ENCODE measurements around the gene DCANP1.
"Not testable (repeated sequence)": the region's sequence is repeated elsewhere in the genome, so short reads cannot be mapped to it uniquely, and the experiment has no call there.

DCANP1 gene, protein sequence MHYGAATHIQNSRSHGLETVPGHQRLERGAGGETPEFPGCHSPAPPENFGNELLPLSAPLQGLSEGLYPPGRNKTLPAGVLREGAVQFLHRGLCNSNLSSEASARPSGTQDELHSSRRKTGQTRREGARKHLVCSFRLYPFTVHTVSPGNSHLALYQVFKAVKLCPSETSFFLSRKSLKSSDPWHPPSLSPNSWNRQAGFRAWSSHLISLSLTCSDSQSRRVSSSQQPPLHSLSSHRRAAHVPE

DNA sequence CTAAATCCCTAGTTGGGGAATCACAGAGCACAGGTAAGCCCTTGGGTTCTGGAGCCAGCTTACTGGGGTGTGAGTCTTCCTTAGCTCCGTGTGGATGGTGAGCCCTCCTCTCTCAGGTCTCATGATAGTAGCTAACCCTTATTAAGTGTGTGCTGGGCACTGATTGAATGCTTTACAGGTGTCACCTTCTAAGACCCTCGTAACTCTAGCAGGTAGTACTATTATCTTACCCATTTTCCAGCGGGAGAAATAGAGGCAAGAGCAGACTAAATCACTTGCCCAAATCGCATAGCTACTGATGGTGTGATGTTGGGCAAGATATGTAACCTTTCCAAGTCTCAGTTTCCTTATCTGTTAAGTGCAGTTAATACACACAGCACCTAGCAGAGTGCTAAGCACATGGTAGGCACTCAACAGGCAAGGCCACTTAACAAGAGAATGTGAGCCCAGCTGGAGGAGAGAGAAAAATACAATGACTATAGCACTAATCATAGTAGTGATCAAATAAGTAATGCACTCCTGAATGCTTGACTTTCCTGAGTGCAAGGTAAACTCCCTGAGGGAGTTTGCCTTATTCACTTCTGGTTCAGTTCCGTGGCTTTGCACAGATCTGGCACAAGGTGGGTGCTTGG lies at the start of gene DCANP1:
DCANP1 (minus strand) TSS at position 51 of the 632 bp plus-strand sequence. CDS start 240 bp downstream, outside the sequence.
- no peak for DNase-seq

DNA sequence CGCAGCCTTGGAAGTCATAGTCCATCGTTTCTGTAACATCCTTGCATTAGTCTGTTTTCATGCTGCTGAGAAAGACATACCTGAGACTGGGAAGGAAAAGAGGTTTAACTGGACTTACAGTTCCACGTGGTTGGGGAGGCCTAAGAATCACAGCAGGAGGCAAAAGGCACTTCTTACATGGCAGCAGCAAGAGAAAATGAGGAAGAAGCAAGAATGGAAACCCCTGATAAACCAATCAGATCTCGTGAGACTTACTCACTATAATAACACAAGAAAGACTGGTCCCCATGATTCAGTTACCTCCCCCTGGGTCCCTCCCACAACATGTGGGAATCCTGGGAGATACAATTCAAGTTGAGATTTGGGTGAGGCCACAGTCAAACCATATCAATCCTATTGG lies 48.4 kb upstream of the DCANP1 start:
- DNase-seq: not testable (repeated sequence)

DNA sequence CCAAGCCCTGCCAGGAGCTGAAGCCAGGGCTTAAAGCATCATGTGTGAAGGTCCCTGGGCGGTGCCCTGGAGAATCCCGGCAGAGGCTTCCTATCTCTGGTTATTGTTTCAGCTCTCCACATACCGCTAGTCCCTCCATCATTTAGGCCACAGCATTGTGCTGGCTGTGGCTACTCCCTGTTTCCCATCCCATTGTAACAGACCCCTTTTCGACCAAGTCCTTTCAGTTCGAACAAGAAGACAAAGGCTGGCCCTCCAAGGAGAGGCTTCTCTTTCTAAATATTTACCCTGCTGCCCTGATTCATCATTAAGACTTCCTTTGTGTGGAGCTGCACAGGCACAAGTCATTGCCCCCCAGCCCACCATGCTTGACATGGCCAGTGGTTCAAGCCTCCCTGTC lies 47.0 kb upstream of the DCANP1 start:
- DNase-seq: no peak

DNA sequence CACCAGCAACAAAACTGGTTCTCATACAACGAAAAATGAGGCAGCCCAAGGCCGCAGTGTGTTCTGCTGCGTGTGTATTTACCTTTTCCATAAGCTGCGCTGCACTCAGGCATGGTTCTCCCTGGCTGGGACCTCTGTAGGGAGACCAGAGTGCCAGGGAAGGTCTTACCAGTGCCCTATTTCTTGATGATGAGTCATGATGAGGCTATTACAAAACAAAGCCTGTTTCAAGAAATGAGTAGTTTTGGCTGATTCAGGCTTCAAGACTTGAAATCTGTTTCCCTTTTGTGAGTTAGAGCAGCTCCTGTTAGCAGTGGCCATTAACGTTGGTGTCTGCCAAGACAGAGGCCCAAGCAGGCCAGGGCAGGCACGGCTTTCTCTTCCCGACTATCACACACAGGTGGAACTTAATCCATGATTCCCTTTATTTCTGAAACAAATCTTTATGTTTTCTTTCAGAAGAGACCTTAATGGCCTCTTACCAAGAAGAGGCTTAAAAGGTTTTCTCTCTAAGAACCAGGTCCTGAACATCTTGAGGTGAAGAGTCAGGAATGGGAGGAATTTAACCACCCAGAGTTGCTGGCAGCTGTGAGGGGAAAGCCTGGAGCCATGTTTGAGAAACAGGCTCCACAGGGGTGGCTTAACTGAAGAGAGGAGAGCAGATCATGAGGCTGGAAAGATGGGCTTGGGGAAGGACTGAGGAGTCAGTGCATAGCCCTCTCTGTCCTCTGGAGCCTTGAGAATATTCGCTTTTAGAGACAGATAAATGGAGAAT lies 46.4 kb upstream of the DCANP1 start:
- DNase-seq: no peak

DNA sequence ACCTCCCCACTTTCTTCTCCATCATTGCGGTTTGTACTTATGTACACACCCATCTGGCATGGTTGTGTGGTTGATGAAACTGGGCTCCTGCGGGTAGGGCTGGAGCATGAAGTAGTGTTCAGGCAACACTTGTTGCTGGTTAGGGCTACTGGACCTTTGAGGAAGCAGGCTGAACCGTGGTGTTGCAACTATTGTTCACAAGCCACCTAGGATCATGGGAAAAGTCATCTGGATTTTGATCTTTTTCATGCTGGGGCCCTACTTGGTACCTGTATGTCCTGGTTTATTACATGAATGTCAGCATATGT lies 45.1 kb upstream of the DCANP1 start:
- DNase-seq: no peak

DNA sequence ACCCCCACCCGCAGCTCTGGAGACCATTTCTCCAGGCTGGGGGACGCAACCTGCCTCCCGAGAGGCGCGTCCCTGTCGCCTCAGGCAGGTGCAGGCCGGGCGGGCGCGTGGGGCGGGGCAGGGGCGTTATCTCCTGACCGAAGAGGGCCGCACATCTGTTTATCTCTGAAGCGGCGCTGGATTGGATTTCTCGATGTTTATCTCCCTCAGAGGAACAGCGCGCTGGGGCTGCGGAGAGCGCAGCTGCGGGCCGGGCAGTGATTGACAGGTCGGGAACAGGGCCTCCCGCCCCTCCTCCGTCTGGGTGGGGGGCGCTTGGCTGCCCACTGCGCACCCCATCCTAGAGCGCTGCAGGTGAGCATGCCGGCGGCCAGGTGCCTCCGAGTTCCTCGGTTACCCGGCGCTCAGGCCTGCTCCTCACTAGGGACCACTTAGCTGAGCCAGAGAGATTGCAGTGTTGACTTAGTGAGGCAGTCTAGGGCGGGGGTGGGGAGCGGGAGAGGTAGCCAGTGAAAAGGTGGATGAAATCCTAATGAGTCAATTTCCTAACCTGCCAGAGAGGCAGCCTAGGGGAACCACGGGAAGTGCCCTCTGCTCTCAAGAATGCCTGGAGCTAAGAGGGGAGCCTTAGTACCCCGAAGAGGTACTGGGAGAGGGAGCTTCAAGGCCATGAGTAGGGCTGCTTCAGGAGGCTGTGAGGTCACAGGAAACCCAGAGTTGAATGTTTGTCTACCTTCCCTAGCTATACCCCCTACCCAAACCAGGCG lies 44.6 kb upstream of the DCANP1 start:
- DNase-seq: peak; percentile 14 to 32

DNA sequence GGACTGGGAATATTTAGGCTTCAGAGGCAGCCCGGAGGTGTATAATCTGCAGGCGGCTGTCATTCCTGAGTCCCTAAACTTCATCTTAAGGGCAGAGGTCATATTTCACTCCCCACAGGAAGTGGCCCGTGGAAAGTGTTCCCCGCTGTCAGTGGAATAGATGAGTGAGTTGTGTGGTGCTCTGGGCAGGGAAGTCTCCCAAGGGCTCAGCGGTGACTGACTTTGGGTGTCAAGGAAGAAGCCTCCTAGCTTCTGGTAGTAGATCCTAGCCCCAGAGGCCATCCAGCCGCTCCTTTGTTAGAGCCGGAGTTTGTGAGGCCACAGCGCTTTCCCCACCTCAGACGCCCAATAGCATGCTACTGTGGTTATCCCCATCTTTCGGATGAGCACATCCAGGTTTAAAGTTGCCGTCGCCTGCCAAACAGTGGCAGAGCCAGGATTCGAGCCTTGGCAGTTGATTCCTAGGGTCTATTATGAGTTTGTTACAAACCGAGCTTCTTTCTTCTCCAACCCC lies 43.9 kb upstream of the DCANP1 start:
- no peak for DNase-seq

DNA sequence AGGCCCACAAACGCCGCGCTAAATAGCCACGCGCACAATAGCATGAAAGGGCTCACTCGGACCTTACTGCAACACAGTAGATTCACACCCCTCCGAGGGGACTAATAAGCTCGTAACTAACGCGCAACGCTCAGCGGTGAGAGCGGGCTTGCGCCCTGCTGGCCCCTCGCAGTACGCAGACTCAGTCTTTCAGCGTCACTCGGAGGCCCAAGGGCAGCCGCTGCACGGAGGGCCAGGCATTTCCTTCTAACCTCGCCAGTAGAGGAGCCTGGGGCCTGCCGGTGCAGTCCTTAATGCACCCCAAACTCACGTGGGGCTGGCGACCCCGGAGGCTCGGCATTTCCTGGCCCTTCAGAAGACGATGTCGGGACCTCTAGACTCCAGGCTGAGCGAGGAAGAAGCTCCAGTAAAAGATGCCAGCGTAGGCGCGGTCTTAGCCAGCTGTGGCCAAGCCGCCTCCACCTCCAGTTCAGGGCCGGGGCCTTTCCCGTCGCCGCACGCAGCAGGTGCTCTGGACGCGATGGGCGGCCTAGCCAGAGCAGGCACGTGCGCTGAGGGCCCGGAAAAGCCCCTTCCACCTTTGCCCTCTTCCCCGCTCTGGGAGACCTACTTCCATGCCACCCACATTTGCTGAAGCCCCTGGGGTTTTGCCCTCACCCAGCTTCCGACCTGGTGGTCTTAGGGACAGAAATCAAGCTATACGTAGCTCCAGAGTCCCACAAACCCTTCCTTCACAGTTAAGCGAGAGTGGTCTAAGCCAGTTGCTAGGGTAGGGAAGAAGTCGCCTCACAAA lies 43.3 kb upstream of the DCANP1 start:
- no peak for DNase-seq

DNA sequence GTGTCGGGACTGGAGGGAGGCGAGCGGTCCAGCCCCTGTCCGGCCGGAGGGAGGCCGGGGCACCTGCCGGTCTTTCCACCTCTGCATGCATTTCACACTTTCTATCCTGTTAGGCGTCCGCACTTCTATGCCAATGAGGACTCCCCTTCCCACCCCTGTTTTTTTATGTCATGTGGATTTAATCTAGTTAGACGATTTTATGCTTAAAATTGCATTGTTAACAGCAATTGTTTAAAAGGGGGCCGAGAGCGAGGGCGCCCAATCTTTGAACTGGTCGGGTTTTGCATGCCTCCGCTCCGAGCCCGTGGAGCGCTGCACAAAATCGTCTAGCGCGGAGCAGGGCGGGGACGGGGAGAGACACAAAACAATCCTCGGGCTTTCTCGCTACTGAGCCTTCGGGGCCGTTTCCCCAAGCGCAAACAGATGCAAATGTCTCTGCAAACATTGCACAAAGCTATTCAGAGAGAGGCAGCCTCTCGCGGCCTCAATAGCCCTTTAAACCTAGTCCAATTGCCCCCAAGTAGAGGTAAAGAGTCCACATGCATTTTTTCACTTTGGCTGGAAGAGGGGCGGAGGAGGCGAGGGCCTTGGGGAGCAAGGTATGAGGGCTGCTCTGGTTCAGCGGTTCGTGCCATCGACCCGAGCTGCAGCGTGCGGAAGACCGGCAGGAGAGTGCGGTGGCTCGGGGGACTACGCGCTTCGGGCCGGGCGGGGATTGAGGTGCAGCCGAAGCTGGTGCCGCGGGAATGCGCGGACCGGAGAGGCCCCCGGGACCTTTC lies 42.5 kb upstream of the DCANP1 start:
- DNase-seq: no peak

DNA sequence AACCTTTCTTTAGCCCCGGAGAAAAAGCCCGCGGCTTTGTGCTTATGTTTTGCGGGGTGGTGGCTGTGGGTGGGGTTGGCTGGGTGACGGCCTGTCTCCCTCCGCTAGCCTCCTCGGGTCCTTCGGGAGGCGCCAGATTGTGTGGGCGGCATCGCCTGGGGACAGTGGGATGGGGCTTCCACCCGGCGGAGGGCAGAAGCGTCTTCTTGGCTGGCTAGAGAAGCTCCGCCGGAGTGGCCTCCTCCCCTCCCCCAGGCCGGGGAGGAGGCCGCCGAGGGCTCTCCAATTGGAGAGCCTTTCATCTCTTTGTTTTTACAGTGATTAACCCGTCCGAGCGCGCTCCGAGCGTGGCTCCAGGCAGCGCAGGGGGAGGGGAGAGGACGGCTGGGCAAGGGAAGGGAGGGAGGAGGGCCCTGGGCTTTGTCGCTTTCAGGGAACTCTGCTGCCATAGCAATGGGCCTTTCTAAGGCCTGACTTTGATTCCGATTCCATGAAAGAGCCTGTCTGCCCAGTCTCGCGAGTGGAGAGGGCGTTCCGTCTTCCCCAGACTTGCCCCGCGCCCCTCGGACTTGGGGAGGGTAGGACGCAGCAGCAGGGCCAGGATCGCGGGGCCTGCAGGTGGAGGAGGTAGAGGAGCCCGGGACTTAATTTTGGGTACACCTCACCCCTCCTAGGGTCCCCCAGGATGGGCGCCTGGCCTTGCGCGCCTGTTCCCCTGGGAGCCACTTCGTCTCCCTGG lies 41.7 kb upstream of the DCANP1 start:
- DNase-seq: peak; percentile 27 to 46

DNA sequence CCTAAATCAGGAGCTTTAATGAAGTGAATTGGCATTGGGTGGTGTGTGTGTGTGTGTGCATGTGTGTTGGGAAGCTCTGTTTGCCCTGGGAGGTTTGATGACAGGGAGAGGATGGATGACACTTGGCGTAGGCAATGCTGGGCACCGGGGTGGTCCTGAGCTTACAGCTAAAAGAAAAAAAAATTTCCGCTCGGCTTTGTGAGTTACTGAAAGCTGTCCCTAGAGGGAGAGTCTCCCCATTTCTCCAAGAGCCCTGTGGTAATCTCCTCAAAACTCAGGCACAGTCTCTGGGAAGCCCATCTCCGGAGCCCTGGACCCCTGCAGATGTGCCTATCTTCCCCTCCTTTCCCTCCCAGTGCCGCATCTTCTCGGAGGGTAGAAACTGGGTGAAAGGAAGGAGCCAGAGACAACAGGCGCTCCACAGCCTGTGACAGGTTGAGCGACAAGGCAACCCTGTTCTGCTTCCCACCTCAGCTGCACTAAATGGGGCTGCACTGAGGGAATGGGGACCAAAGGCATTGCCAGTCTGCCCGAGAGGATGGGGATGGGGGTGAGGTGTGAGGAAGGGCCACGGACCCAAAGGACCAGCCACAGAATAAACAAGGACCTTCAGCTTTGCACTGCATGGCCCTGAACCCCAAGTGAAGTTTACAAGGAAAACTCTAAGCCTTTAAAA lies 40.8 kb upstream of the DCANP1 start:
- DNase-seq: no peak

DNA sequence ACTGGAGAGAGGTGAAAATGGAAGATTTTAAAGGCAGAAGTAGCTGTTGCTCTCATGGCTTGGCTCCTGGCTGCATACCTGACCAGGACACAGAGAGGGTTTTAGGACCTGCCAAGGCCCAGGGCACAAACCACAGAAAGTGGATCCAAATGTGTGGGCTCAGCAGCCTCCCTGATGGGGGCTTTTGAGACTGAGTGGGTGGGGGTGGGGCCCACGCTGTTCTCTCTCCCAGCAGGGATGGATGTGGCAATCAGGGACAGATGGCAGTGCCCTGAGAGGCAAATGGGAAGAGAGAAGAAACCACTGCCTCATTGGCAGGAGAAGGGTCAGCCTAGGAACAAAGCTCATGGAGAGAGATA lies 39.9 kb upstream of the DCANP1 start:
- no peak for DNase-seq

DNA sequence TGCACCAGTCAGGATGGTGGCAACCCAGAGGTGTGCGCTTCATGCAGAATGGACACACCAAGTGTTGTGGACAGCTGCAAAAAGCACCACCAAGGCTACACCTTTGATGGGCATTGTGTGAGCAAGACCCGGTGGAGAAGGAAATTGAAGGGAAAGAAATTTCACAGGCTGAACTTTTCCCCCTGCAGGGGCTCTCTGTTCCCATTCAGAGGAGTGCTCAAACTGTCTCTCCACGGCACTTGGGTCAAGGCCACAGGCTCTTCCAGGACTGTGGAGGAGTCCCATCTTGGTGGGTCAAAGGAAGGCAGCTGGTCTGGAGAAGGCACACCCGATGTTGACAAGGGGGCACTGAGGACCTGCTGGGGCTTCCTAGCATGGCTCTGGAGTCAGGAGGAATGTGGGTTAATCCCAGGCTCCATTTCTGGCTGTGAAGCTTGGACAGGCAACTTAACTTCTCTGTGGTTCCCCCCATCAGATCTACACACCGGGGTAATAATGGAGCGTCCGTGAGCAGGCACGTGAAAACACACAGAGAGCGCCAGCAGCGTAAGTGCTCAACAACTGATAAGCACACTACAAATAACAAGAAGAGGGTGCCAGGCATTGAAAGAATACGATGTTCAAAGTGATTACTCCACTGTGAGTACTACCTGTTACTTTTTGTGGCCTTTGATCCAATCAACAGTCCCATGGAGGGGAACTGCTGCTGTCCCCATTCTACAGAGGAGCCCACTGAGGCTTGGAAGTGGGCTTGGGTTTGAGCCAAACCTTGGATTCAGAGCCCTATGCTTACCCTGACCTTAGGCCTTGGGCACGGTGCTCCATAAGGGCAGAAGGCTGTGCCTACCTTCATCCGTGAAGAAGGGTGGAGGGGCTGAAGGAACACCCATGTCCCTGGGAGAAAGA lies 39.2 kb upstream of the DCANP1 start:
- DNase-seq: no peak

DNA sequence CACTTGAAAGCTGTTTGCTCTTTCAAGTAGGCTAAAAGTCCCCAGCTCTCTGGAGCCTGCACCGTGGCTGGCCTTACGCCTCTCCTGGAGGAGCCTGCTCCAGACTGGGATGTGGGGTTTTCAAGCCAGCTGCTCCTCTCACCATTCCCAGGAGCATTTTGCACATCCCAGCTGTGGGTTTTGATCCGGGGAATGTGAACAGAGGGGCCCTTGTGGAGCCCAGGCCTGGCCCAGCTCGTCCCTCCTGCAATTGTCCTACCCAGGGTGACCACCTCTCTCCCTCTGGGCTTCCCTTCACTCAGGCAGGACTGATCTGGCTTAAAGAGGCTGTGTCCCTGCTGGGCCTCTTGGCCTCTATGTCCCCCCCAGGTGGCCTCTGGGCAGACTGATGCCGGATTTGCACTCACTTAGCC lies 37.5 kb upstream of the DCANP1 start:
- no peak for DNase-seq

DNA sequence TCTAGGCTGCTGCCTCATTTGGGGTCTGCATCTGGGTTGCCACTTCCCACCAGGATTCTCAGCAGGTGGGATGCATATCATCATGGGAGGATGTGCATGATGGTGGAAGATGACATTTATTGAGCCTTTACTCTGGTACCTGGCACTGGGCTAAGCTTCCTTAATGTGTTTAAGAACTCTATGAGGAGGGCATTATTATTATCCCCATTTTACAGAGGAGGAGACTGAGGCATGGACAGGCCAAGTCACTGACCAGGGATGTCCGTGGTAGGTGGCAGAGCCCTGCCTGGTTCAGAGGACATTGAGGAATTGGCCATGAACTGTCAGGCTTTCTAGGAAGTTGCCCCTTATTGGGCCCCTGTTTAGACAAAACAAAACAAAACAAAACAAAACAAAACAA lies 36.1 kb upstream of the DCANP1 start:
- no peak for DNase-seq

DNA sequence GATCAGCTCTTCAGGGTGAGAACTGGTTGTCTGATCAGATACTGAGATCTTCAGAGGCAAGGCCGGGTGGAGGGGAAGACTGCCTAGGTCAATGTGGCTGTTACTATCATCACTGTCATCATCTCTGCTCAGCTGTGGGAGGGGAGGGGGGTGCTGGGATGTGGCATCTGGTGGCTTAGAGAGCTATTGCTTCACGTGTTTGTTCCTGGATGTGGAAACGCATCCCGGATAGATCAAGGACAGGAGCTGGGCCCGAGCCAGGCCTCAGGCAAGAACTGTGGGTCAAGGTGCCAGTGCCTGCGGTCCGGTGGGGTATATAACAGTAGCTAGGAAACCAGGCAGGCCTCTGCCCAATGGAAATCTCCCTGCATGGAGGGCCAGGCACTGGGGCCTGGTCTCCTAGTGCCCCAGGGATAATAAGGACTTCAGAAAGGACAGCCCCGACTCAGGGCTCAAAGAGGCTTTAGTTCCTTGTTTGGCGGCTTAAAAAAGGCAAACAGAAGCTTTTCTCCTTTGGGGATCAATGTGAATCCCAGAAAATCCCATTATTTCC lies 35.3 kb upstream of the DCANP1 start:
- no peak for DNase-seq

DNA sequence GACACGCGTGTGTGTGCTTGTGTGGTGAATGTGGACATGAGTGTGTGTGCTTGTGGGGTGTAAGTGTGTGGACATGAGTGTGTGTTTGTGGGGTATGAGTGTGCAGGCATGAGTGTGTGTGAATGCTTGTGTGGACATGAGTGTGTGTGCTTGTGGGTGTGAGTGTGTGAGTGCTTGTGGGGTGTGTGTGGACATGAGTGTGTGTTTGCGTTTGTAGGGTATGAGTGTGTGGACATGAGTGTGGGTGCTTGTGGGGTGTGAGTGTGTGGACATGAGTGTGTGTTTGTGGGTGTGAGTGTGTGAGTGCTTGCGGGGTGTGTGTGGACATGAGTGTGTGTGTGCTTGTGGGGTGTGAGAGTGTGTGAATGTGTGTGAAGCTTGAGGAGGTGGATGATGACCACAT lies 34.8 kb upstream of the DCANP1 start:
- DNase-seq: no peak

DNA sequence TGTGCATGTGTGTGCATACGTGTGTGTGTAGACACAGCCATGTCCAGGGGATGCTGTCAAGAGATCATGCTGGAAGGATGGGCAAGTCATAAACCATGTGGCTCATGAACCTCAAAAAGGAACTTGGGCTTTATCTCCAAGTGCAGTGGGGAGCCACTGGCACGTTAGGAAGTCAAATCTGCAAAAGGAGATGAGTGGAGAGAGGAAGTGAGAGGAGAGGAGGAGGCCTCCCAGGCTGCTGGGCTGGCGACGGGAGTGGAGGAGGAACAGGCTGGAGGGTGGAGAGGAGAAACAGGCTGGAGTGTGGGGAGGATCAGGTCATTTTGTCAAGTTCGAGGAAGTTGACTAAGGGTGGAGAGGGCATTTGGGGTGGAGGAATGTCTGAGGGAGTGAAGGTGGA lies 34.2 kb upstream of the DCANP1 start:
- no peak for DNase-seq

DNA sequence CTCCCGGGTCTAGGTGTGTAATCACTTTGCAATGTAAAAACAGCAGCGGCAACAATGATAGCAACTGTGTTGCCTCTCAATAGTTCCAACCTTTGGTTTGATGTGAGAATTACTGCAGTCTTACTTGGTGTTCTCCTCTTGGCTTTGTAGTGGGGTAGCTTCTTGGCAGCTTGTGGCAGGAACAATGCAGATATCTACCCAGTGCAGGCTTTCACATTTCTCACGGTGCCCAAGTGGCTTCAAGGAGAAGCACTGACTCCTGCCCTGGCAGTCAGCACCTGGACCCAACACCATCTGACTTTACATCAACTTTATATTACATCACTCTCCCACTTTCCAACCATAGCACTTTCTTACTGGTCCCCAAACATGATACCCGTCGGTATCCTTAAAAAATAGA lies 33.4 kb upstream of the DCANP1 start:
- no peak for DNase-seq

All from NCI-H2081 (cell line).